ENCODE data around the gene SOX1. TPM values are rescaled to one million over a fixed set of nuclear protein-coding genes. Genes with fewer than 3 reads are reported as not detected.

SOX1 gene
- total and polyA plus RNA-seq, 2 experiments from 2014 or later: not detected

- no peaks in the 10 kb centered on the region for H3K4me1 ChIP-seq (ENCODE audit: low read depth)
- H3K4me3 ChIP-seq: no peak overlapping the region
- TF ChIP-seq, protein P1, sequence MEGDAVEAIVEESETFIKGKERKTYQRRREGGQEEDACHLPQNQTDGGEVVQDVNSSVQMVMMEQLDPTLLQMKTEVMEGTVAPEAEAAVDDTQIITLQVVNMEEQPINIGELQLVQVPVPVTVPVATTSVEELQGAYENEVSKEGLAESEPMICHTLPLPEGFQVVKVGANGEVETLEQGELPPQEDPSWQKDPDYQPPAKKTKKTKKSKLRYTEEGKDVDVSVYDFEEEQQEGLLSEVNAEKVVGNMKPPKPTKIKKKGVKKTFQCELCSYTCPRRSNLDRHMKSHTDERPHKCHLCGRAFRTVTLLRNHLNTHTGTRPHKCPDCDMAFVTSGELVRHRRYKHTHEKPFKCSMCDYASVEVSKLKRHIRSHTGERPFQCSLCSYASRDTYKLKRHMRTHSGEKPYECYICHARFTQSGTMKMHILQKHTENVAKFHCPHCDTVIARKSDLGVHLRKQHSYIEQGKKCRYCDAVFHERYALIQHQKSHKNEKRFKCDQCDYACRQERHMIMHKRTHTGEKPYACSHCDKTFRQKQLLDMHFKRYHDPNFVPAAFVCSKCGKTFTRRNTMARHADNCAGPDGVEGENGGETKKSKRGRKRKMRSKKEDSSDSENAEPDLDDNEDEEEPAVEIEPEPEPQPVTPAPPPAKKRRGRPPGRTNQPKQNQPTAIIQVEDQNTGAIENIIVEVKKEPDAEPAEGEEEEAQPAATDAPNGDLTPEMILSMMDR (IDR thresholded peaks at IDR 0.05; ENCODE audit: low read depth, low read length): no peak
- no peaks in the 10 kb centered on the region for H3K9me3 ChIP-seq (ENCODE audit: low read depth)
- peaks cover 12% of the 10 kb centered on the region for H3K27me3 ChIP-seq
- H3K27ac ChIP-seq: no peak overlapping the region
- no peaks in the 10 kb centered on the region for H3K36me3 ChIP-seq
- no peak for DNase-seq (ENCODE audit: low read depth in 1 of 2, low spot score in 1 of 2)
Measured at GRCh38 chr13:112032186-112032993, 34.6 kb upstream of the SOX1 start.

GRCh38 chr13:112034231-112034630 is 32.7 kb upstream of the SOX1 start:
- Histone ChIP-seq H3K4me3 (no peak overlapping the region), H3K4me1 (ENCODE audit: low read depth) (no peaks in the 10 kb centered on the region), H3K9me3 (ENCODE audit: low read depth) (no peaks in the 10 kb centered on the region), H3K27me3 (peaks cover 16% of the 10 kb centered on the region), H3K36me3 (no peaks in the 10 kb centered on the region), H3K27ac (no peak overlapping the region)
- TF ChIP-seq, protein P1 (IDR thresholded peaks at IDR 0.05; ENCODE audit: low read depth, low read length): no peak
- DNase-seq (ENCODE audit: low read depth in 1 of 2, low spot score in 1 of 2): no peak

DNA sequence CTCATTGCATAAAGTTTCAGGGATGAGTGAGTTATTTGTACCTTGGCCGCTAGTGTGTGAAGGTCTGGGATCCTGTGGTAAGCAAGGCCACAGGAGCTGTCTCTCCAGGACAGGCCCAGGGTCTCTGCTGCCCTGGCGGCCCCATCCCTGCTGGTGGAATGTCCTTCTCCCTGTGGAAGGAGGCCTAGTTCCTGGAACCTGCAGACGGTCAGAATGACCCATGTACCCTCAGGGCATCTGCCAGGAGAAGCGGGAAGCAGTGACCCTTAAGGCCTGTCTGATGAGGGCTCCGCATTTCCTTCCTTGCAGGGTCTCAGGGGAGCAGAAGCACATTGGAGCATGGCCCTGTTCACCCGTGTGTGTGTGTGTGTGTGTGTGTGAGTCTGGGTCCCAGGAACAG is 32.1 kb upstream of the SOX1 start:
- Histone ChIP-seq H3K27me3 (peaks cover 15% of the 10 kb centered on the region), H3K4me3 (no peak overlapping the region), H3K36me3 (no peaks in the 10 kb centered on the region), H3K9me3 (ENCODE audit: low read depth) (no peaks in the 10 kb centered on the region), H3K27ac (no peak overlapping the region), H3K4me1 (ENCODE audit: low read depth) (no peaks in the 10 kb centered on the region)
- TF ChIP-seq, protein P1 (IDR thresholded peaks at IDR 0.05; ENCODE audit: low read depth, low read length): no peak
- DNase-seq (ENCODE audit: low read depth in 1 of 2, low spot score in 1 of 2): no peak

- no peaks in the 10 kb centered on the region for H3K9me3 ChIP-seq (ENCODE audit: low read depth)
- DNase-seq (ENCODE audit: low read depth in 1 of 2, low spot score in 1 of 2): no peak
- TF ChIP-seq, protein P1 (IDR thresholded peaks at IDR 0.05; ENCODE audit: low read depth, low read length): no peak
- peaks cover 31% of the 10 kb centered on the region for H3K27me3 ChIP-seq
- no peak overlapping the region for H3K4me3 ChIP-seq
- H3K36me3 ChIP-seq: no peaks in the 10 kb centered on the region
- H3K27ac ChIP-seq: no peak overlapping the region
- no peaks in the 10 kb centered on the region for H3K4me1 ChIP-seq (ENCODE audit: low read depth)
Measured at GRCh38 chr13:112042496-112042895, 24.5 kb upstream of the SOX1 start.

DNA sequence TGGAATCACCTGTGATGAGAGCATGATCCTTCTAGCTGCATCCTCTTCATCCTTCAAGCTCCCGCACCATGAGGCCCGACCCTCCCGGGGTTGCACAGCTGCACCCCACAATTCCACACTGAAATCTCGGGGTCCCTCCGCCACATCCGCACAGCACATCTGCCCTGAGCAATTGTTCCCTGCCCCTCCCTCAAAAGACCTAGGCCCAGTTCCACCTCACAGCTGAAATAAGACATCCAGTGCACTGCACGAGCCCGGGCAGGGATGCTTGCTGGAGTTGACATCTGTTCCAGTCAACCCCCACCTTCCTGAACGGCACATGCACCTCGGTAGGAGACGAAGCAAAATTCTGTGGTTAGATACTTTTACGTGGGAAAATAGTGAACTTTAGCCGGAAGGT is 14.7 kb upstream of the SOX1 start:
- no peaks in the 10 kb centered on the region for H3K4me1 ChIP-seq (ENCODE audit: low read depth)
- H3K9me3 ChIP-seq (ENCODE audit: low read depth): no peaks in the 10 kb centered on the region
- no peaks in the 10 kb centered on the region for H3K36me3 ChIP-seq
- peaks cover 100% of the 10 kb centered on the region for H3K27me3 ChIP-seq
- no peak for DNase-seq (ENCODE audit: low read depth in 1 of 2, low spot score in 1 of 2)
- no peak overlapping the region for H3K4me3 ChIP-seq
- TF ChIP-seq, protein P1 (IDR thresholded peaks at IDR 0.05; ENCODE audit: low read depth, low read length): no peak
- H3K27ac ChIP-seq: no peak overlapping the region
